Stimulated activated CD4-positive, alpha-beta T cell treated with anti-CD3 and anti-CD28 coated beads, Interleukin-2, amount 100 ng/mL, for 4 hours (primary cell): ENCODE results near the gene NXF2.
A peak's percentile ranks its signal among the peaks of the same experiment; 100 is the strongest.
"Not testable (repeated sequence)": the region's sequence is repeated elsewhere in the genome, so short reads cannot be mapped to it uniquely, and the experiment has no call there.

Source experiments
- DNase-seq: peaks from one replicate; pipeline ENCODE4 v3.0.0-alpha.2; 2020; ENCODE audit warnings: low read depth

The NXF2 gene, protein sequence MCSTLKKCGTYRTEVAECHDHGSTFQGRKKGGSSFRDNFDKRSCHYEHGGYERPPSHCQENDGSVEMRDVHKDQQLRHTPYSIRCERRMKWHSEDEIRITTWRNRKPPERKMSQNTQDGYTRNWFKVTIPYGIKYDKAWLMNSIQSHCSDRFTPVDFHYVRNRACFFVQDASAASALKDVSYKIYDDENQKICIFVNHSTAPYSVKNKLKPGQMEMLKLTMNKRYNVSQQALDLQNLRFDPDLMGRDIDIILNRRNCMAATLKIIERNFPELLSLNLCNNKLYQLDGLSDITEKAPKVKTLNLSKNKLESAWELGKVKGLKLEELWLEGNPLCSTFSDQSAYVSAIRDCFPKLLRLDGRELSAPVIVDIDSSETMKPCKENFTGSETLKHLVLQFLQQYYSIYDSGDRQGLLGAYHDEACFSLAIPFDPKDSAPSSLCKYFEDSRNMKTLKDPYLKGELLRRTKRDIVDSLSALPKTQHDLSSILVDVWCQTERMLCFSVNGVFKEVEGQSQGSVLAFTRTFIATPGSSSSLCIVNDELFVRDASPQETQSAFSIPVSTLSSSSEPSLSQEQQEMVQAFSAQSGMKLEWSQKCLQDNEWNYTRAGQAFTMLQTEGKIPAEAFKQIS

DNA sequence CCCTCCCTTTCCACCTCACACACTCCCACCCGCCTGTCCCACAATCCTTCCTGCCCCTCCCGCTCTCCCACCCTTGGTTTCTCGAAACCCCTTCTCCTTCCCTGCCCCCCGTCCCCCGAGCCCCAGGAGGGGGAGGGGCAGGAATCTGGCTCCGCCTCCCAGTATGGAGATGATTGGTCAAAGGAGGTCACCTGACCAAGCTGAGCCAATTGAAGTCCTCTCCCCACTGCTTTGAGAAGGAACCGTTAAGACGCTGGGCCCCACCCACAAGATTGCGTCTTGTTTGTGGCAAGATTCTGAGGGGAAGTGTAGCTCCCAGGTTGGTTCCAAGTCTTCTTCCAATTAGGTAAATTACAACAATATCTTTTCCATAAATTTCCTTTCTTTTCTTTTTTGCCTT, at the start of gene NXF2:
Gene NXF2, plus strand, starts transcription at position 275 of the 400 bp plus-strand sequence. CDS start 59,912 bp downstream, outside the sequence.
- DNase-seq = not testable (repeated sequence)

DNA sequence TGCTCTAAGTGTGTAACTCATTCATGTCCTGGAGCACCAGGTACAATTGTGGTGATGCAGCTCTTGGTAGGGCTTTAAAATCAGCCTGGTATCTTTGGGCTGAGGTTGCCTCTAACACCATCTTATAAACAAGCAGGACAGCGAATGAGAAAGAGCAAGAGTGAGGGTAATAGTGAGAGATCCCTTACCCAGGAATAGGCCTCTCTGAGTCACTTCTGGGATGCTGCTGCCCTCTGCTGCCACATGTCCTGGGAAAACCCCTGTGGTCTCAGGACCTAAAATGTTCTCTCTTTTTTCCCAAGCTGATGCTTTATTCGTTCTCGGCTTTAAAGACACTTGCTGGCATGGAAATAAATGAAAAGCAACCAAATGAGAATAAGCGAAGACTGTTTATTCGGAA, 39.0 kb upstream of the NXF2 start:
- not testable (repeated sequence) for DNase-seq

DNA sequence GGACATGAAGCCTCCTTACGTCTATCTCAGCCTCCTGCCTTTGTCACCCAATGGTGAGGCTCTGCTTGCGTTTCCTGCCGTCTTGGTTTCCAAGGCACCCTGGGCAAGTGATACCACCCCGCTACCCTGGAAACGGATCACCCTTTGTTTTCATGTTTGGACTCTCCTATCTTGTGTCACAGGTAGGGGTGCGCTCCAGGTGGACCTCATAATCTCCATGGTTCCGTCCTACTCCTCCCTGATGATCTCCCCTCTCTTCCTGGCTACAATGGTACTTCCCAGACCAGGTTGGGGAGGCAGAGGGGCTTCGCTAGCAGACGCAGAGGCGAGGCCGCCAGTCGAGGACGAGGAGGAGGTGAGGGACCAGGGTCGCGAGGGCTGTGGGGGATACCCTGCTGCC, 32.0 kb upstream of the NXF2 start, which contains the start of gene TCP11X1:
Gene TCP11X1, plus strand, starts transcription at position 316 of the 400 bp plus-strand sequence.
- DNase-seq = not testable (repeated sequence)

DNA sequence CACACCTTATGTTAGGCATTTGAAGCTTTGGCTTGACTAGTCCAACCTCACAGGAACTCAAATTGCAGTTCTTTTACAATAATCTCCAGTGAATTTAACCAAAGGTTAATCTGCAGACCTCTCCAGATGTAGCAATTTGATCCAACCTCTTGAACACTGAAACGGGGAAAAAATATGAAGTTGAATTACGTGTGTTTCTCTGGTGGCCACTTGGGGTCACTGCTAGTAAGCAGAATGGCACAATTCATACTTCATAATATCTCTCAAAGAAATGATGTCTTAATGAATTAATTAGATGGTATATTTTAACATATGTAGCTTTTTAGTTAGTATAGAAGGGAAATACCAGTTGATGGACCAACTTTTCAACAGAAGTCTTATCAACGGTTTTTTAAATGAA, 30.5 kb upstream of the NXF2 start:
- not testable (repeated sequence) for DNase-seq

DNA sequence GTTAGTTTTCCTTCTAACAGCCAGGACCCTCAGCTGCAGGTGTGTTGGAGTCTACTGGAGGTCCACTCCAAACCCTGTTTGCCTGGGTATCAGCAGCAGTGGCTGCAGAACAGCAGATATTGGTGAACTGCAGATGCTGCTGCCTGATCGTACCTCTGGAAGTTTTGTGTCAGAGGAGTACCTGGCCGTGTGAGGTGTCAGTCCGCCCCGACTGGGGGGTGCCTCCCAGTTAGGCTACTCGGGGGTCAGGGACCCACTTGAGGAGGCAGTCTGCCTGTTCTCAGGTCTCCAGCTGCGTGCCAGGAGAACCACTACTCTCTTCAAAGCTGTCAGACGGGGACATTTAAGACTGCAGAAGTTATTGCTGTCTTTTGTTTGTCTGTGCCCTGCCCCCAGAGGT, 11.3 kb upstream of the NXF2 start:
- not testable (repeated sequence) for DNase-seq

DNA sequence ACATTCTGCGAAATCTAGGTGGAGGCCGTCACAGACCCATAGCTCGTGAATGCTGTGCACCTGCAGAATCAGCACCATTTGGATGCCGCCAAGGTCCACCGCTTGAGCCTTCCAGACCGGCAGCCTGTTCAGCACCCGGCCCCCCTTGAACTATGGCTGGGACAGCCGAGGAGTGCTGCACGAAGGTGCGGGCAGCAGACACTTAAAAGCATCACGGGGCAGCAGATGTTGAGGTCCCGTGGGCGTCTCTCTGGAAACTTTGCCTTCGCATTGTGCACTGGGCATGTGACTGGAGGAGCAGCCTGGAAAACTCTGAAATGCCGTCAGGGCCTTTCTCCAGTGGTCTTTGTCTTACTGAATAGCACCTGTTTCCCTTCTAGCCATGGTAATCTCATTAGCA, 6.7 kb upstream of the NXF2 start:
- DNase-seq = not testable (repeated sequence)

DNA sequence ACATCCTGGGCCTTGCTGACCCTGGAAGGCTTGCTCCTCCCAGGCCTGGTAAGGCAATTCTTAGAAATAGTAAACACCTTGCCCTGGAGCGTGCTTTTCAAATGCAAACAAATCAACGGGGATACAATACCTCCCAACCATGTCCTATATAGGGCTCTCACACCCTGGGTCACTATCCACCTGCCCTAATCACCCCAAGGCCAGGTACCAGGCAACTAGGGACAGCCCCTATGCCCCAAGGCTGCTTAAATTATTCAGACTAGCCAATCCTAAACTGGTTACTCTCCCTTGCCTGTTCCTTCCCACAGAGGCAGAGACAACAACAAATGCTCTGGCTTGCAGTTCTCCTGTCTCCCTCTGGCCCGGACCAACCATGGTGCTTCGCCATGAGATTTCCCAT, 25.3 kb downstream of the NXF2 start:
- DNase-seq = not testable (repeated sequence)

DNA sequence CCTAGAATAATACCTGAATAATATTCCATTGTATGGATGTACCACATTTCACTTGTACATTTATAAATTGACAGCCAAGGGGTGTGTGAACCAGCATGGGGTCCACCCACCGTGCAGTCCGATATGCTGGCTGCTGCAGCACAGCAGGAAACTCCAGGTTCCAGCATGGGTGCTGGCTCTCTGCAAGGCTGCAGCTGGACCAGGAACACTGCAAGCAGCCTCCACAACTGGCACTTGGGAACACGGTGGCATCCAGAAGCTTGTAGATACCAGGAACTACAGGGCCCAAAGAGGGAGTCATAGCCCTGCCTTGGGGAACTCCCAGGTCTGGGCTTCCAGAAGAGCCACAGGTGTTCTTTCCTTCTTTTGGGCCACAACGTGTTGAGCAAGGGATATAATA, 91.2 kb downstream of the NXF2 start:
- no peak for DNase-seq

DNA sequence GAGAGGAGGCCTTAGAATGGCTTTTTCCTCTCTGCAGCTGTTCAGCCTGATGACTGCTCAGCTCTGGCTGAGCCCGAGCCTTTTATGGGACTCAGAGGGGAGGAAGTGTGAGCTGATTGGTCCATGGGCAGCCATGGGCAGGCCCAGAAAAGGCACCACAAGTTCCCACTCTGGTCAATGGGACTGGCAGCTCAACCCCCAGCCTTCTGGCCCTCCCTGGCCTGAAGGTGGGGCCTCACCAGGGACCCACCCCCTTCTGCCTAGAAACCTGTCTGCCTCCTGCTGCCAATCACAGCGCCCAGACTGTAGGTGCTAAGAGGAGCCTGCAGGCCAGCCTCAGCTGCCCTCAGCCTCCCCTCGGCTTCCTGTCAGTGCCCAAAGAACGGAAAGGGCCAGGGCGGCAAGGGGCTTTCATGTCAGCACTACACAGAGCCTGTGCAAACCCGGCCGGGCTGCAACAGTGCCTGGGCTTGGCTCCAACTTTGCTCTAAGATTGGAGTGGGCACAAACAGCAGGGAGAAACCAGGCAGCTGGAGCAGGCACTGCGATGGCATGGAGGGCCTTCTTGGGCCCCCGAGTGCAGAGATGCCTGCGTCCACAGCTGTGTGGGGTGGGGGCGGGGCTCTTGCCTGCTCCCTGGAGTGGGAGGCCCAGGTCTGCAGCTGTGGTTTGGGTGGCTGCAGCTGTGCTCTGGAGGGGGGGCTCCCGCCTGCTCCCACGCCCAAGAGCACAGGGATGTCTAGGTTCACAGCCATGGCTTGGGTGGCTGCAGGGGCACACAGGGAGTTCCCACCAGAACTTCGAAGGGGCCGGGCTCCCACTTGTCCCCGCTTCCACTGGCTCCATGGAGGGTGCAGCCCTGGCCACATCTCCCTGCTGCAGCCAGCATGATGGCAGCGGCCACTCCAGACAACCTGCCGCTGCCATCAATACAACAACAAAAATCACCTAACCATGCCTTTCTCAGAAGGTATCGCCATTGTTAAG, 92.6 kb downstream of the NXF2 start:
- DNase-seq = no peak

DNA sequence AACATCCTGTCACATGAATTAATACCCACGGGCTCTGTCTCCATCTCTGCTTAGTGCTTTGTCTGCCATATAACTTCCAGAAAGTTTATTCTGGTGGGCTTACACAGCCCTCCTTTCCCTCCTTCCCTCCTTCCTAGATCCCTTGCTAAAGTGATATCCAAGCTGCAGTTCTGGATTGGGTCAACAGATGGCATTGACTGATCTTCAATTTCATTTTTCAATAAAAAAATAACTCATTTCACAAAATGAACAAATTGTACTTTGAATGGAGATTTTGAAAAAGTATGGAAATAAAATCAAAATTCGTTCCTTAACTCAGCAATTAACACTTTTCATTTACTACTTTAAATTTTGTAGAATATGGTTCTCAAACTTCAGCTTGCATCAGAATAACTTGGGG, 94.9 kb downstream of the NXF2 start:
- DNase-seq = no peak

DNA sequence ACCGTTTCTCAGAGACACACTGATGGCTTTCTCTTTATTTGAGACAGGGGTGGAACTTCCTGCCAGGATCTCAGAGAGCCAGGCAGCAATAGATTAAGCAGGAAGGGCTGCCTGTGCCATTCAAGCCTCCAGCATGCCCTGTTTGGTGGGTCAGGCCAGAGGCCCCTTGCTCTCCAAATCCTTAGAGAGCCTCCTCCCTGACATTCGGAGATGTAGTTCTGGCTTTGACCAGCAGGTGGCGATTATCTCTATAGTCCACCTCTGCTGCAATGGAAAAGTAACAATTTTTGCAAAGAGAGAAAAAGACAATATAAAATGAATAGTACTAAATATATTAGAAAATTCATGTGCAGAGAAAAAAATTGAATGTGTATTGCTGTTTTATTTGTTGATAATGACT, 98.9 kb downstream of the NXF2 start:
- DNase-seq = peak; percentile 24
